Neutrophil (primary cell): ENCODE data around the gene MCCD1.
"Not testable (repeated sequence)": the region's sequence is repeated elsewhere in the genome, so short reads cannot be mapped to it uniquely, and the experiment has no call there.

Experiments
- H3K27ac ChIP-seq: fragments of 200-600 bp; sonication (generic); 2 replicates; pipeline ENCODE4 v1.5.1; 2016; ENCODE audit warnings: mild to moderate bottlenecking, moderate library complexity
- H3K27me3 ChIP-seq: fragments of 200-600 bp; sonication (generic); 2 replicates; pipeline ENCODE4 v1.6.0; 2016; ENCODE audit warnings: mild to moderate bottlenecking
- H3K36me3 ChIP-seq: fragments of 200-600 bp; sonication (generic); 2 replicates; pipeline ENCODE4 v1.5.1; 2017
- H3K4me1 ChIP-seq, 2 experiments: fragments of 200-600 bp in 1 of 2; sonication (generic) in 1 of 2; 1 replicate in 1 of 2; 2 replicates in 1 of 2; pipeline versions ENCODE4 v1.5.1 to v1.6.1; 2013 to 2016; ENCODE audit warnings: low read depth in 1 of 2, low read length in 1 of 2, mild to moderate bottlenecking in 1 of 2, moderate library complexity in 1 of 2; ENCODE audit not compliant: control insufficient read depth in 1 of 2, insufficient read depth in 1 of 2
- H3K4me3 ChIP-seq, 2 experiments: fragments of 200-600 bp in 1 of 2; sonication (generic) in 1 of 2; 1 replicate in 1 of 2; 2 replicates in 1 of 2; pipeline ENCODE4 v1.5.1; 2013 to 2016; ENCODE audit warnings: low read depth in 1 of 2, low read length in 1 of 2, mild to moderate bottlenecking in 1 of 2, moderate library complexity in 1 of 2
- H3K9me3 ChIP-seq: fragments of 200-600 bp; sonication (generic); 2 replicates; pipeline ENCODE4 v1.5.1; 2016
- CTCF ChIP-seq: fragments of 200-600 bp; sonication (generic); IDR thresholded peaks from 2 replicates; pipeline ENCODE4 v1.5.1; 2016; ENCODE audit warnings: antibody characterized with exemption

The MCCD1 gene

GRCh38 chr6:31502586-31502985 is 26.2 kb upstream of the MCCD1 start:
- Histone ChIP-seq H3K4me1 (peaks cover 7% of the 10 kb centered on the region in 2 experiments), H3K4me3 (no peak overlapping the region), H3K27ac (no peak overlapping the region), H3K36me3 (peaks cover 22% of the 10 kb centered on the region), H3K9me3 (no peaks in the 10 kb centered on the region), H3K27me3 (peaks cover 6% of the 10 kb centered on the region)
- no peak for TF ChIP-seq CTCF

GRCh38 chr6:31509036-31509435 is 19.7 kb upstream of the MCCD1 start:
- H3K4me3 ChIP-seq, H3K9me3 ChIP-seq, H3K27me3 ChIP-seq, H3K27ac ChIP-seq, H3K4me1 ChIP-seq: not testable (repeated sequence)
- H3K36me3 ChIP-seq: peaks cover 62% of the 10 kb centered on the region

GRCh38 chr6:31510007-31510406 is 18.8 kb upstream of the MCCD1 start:
- no peaks in the 10 kb centered on the region for H3K4me1 ChIP-seq
- no peaks in the 10 kb centered on the region for H3K27me3 ChIP-seq
- TF ChIP-seq CTCF: no peak
- no peak overlapping the region for H3K4me3 ChIP-seq
- no peaks in the 10 kb centered on the region for H3K9me3 ChIP-seq
- peaks cover 62% of the 10 kb centered on the region for H3K36me3 ChIP-seq
- H3K27ac ChIP-seq: no peak overlapping the region

GRCh38 chr6:31513456-31514165 is 15.2 kb upstream of the MCCD1 start:
- peaks cover 17 to 19% of the 10 kb centered on the region in 2 experiments for H3K4me1 ChIP-seq

GRCh38 chr6:31521835-31522234 is 6.9 kb upstream of the MCCD1 start:
- no peak overlapping the region for H3K27ac ChIP-seq
- TF ChIP-seq CTCF: no peak
- H3K9me3 ChIP-seq: no peaks in the 10 kb centered on the region
- H3K27me3 ChIP-seq: peaks cover 12% of the 10 kb centered on the region
- H3K4me3 ChIP-seq: no peak overlapping the region
- H3K4me1 ChIP-seq: peaks cover 4% of the 10 kb centered on the region in 2 experiments
- no peaks in the 10 kb centered on the region for H3K36me3 ChIP-seq

More at GRCh38 chr6:31513456-31514165, 15.2 kb upstream of the MCCD1 start:
- Histone ChIP-seq H3K36me3 (peaks cover 30% of the 10 kb centered on the region), H3K4me3 (no peak overlapping the region), H3K27ac (no peak overlapping the region), H3K9me3 (no peaks in the 10 kb centered on the region), H3K27me3 (no peaks in the 10 kb centered on the region)
- no peak for TF ChIP-seq CTCF

GRCh38 chr6:31525553-31525931 is 3.2 kb upstream of the MCCD1 start:
- no peak for TF ChIP-seq CTCF
- no peak overlapping the region for H3K4me3 ChIP-seq
- no peak overlapping the region for H3K27ac ChIP-seq
- no peaks in the 10 kb centered on the region for H3K4me1 ChIP-seq
- peaks cover 20% of the 10 kb centered on the region for H3K36me3 ChIP-seq
- no peaks in the 10 kb centered on the region for H3K9me3 ChIP-seq
- peaks cover 12% of the 10 kb centered on the region for H3K27me3 ChIP-seq
